Measurements from ENCODE around the gene ATP13A3.

The ATP13A3 gene

GRCh38 chr3:194370753-194371152, 116.0 kb downstream of the ATP13A3 start:
- DNase-seq (ENCODE audit: low read depth in 2 of 2) = no peak

- no peak for DNase-seq (ENCODE audit: low read depth in 2 of 2)
Observed at GRCh38 chr3:194369522-194370279, 117.1 kb downstream of the ATP13A3 start, which contains the start of gene LRRC15. TSS of gene LRRC15 (minus strand) at chr3:194369743. CDS start at chr3:194361043, 8,700 bp downstream.

- DNase-seq (ENCODE audit: low read depth in 2 of 2) = no peak
Observed at GRCh38 chr3:194368918-194369317, 117.9 kb downstream of the ATP13A3 start.

GRCh38 chr3:194367992-194368841, 118.6 kb downstream of the ATP13A3 start:
- no peak for DNase-seq (ENCODE audit: low read depth in 2 of 2)

GRCh38 chr3:194365978-194366490, 120.8 kb downstream of the ATP13A3 start:
- no peak for DNase-seq (ENCODE audit: low read depth in 2 of 2)

- DNase-seq (ENCODE audit: low read depth in 2 of 2) = no peak
Observed at GRCh38 chr3:194365526-194365925, 121.3 kb downstream of the ATP13A3 start.

GRCh38 chr3:194364652-194365434, 122.0 kb downstream of the ATP13A3 start:
- DNase-seq (ENCODE audit: low read depth in 2 of 2) = no peak

GRCh38 chr3:194364314-194364651, 122.5 kb downstream of the ATP13A3 start:
- no peak for DNase-seq (ENCODE audit: low read depth in 2 of 2)

GRCh38 chr3:194360568-194360967, 126.2 kb downstream of the ATP13A3 start:
- no peak for DNase-seq (ENCODE audit: low read depth in 2 of 2)

- DNase-seq (ENCODE audit: low read depth in 2 of 2) = no peak
Observed at GRCh38 chr3:194357681-194358080, 129.1 kb downstream of the ATP13A3 start.

- DNase-seq (ENCODE audit: low read depth in 2 of 2) = no peak
Observed at GRCh38 chr3:194355379-194355778, 131.4 kb downstream of the ATP13A3 start.

- no peak for DNase-seq (ENCODE audit: low read depth in 2 of 2)
Observed at GRCh38 chr3:194354315-194354714, 132.5 kb downstream of the ATP13A3 start.

Data from stimulated activated CD8-positive, alpha-beta memory T cell treated with anti-CD3 and anti-CD28 coated beads, Interleukin-15, amount 100 ng/mL, for 48 hours (primary cell).